Activated CD4-positive, alpha-beta T cell treated with anti-CD3 and anti-CD28 coated beads, Interleukin-2, amount 50 U/mL, for 24 hours (primary cell): ENCODE results near the gene PLA2G5.
"Not testable (repeated sequence)": the region's sequence is repeated elsewhere in the genome, so short reads cannot be mapped to it uniquely, and the experiment has no call there.

Source experiments
- DNase-seq, 2 donors: peaks; one replicate each; pipeline ENCODE4 v3.0.0-alpha.2; 2020; ENCODE audit warnings: low read depth in 1 of 2, low spot score in 1 of 2

PLA2G5 gene, protein sequence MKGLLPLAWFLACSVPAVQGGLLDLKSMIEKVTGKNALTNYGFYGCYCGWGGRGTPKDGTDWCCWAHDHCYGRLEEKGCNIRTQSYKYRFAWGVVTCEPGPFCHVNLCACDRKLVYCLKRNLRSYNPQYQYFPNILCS

DNA sequence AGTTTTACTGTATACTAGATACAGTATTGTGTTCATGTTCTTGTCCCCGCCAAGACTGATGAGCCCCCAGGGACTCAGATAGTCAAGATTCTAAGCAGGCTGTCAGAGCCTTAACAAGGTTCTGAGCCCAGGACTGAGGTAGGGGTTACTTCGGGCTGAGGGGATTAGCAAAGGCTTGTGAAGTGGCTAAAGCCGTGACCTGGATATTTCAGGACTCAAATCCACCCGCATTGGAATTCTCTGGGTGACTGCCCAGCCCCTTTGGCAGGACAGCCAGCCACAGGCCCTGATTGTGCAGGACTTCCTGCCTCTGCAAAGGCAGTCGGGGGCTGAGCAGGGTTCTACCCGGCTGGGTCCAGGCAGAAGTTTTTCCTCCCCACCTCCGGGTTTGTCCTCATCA is at the start of gene PLA2G5:
Gene PLA2G5 (plus strand): TSS at position 321 of the 400 bp plus-strand sequence. CDS start 14,637 bp downstream, outside the sequence.
- DNase-seq, result no peak

DNA sequence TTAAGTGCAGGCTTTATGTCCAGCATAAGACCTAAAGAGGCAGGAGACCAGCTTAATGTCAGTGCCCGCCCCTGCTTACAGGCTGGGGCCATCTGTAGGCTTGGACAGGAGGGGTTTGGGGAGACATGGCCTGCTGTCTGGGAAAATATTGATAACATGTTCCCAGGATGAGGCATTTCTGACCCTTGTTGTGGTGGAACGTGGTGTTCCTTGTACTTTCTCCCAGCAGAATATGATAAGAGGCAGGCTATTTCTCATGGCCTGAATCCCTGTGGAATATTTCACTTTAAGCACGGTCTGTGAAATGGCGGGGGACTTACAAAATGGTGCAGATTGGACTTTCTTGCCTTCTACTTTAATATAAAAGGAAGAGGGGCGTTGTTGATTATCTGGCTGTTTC is 41.9 kb upstream of the PLA2G5 start:
- no peak for DNase-seq

DNA sequence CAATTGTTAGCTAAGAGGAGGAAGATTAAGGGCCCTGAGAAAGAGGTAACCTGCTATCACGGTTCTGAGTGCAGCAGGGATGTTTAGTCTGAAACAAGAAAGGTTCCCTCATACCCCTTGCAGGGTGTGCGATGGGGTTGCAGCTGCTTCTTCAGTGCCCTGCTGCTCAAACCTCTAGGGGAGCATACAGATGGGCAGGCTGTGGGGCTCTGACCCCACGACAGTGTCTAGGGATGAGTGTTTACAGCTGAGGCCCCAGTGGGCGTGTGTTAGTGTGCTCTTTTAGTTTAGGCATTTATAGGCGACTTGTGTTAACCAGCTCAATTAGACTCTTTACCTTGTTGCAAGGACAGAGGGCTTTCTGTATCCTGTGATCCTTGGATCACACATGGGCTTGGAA is 41.3 kb upstream of the PLA2G5 start:
- no peak for DNase-seq

DNA sequence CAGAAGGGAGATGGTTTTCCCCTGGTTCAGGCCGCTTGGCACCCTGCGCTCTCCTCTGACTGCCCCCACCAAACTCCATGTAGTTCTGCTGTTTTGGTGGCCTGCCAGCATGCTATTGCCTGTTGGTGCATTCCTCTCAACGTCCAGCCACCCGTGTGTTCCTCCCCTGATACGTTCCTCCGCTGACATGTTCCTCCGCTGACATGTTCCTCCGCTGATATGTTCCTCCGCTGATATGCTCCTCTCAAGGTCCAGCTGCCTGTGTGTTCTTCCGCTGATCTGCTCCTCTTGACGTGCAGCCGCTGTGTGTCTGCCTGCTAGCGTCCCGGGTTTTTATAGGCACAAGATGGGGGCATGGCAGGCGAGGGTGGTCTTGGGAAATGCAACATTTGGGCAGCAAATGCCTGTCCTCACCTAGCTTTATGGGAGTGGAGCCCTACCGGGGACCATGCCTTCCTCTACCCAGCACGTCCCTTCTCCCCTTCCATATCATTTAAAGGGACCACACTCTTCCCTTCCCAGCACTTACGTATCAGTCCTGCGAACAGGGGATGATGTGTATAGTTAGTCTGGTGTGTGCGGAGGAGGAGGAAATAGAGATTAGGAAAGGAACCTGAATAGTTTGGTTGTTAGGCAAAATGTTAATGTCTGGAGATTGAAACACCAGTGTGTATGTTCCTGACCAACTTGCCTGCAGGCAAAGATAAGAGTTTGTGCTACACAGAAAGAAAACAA is 40.6 kb upstream of the PLA2G5 start:
- no peak for DNase-seq

DNA sequence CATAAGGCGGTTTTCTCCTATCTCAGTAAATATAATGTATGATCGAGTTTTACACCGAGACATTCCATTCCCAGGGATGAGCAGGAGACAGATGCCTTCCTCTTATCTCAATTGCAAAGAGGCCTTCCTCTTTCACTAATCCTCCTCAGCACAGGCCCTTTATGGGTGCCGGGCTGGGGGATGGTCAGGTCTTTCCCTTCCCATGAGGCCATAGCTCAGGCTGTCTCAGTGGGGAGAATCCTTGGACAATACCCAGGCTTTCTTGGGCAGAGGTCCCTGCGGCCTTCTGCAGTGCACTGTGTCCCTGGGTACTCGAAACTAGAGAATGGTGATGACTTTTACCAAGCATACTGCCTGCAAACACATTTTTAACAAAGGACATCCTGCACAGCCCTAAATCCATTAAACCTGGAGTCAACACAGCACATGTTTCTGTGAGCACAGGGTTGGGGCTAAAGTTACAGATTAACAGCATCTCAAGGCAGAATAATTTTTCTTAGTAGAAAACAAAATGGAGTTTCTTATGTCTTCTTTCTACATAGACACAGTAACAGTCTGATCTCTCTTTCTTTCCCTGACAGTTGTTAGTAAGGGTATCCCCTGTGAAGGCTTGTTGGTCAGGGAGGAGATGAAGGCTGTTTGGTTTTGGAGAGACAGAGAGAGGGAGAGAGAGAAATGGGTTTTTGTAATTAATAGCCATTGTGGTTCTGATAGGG is 39.4 kb upstream of the PLA2G5 start:
- not testable (repeated sequence) for DNase-seq

DNA sequence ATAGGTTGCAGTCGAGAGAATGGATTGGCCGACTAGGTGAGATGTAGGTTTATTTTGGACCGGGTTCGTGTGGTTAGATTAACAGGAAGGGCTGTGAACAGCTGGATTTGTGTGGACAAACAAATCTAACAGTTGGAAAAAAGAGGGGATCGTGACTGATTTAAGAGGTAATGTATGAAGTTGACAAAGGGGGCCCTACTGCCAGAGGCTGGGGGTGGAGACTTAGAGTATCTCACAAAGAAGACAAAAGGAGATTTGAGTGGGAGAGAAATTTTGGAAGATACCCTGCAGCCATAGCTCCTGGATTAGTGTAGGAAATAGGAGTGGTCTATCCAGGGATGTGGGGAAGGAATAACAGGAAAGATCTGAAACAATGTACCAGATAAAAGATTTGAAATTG is 38.8 kb upstream of the PLA2G5 start:
- no peak for DNase-seq

DNA sequence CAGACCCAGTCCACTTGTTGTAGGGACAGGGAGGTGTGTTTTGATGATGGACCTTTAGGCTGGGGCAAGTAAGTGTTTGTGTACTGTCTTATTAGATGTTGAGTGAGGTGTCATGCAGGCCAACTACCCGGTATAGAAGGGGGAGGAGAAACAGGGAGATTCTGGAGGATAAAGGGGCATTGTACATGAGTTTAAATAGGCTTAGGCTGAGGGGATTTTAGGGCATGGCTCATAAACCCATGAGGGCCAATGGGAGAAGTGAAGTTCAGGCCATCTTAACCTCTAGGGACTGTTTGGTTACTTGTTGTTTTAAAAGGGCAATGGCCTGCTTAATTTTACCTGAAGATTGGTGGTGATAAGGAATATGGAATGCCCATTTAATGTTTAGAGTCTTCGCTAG is 38.2 kb upstream of the PLA2G5 start:
- DNase-seq, result no peak

DNA sequence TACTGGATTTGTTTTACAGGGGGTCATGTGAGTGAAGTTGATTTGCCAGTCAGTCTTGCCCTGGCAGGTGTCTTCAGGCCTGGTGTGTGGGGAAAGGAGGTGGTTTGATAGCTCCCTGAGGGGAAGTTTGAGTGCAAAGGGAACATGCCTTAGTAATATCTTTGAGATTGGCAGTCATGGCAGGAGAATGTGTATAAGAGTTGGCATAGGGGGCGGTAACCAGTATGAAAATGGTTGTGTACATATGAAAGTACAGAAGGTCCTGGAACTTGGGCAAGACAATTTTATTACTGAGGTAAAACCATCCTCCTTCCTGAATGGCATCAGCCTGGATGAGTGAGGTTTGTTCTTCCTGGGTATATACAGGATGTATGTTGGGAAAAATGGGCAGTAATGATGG is 37.6 kb upstream of the PLA2G5 start:
- no peak for DNase-seq

DNA sequence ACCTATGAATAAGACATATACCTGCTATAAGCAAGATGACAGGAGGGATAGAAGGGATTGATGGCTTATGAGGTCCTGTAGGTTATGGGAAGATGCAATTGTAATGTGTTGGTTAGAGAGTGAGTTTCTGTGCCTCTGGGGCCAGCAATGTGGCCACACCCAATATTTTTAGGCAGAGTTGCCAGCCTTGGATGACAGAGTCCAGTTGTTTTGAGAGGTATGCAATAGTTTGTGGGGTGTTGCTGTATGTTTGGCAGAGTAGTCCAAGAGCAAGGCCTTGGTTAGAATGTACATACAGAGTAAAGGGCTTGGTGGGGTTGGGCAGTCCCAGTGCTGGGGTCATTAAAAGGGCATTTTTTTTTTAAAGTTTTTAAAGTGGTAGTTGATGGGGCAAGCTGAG is 36.6 kb upstream of the PLA2G5 start:
- no peak for DNase-seq

DNA sequence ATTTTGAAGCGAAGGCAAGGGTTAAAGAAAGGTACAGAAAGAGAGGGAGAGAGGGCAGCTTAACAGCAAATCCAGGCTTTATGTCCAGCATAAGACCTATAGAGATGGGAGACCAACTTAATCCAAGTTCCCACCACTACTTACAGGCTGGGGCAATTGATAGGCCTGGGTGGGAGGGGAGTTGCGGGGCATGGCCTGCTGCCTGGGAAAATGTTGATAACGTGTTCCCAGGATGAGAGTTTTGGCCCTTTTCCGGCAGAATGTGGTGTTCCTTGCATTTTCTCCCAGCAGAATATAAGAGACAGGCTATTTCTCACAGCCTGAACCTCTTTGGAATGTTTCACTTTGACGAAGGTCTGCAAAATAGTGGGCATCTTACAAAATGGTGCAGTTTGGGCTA is 34.9 kb upstream of the PLA2G5 start:
- DNase-seq, result no peak

DNA sequence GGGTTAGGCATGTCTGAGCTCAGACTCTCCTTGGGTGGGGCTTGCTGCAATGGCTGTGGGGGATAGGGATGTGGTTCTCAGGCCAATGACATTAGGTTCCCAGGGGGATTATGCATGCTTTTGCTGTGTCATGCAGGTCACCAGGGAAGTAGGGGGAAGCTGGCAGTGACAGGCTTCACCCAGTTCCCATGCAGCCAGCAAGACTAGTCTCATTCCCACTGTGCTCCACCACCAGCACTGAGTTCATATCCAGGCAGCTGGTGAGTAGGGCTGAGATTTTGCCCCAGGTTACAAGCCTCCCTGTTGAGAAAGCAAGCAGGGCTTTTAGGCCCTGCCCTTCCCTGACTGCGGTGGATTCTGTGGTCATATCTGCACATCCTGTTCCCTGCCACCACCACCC is 32.1 kb upstream of the PLA2G5 start:
- DNase-seq, result no peak

DNA sequence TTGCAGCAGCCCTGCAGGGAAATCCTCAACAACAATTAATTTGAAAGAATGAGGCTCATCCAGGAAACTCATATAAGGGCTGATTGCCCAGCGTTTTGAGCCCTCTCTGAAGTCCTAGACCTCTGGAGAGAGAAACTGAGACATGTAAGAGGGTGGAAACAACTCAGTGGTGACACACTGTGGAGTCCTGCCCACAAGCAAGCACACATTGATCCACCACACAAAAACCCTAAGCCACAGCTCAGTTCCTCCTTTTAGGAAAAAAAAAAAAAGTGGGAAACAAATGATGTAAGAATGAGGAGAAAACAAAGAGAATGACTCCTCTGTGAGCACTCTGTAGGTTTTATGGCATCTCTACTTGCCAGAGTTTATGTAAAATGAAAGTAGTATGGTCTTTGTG is 22.9 kb upstream of the PLA2G5 start:
- DNase-seq, result no peak

DNA sequence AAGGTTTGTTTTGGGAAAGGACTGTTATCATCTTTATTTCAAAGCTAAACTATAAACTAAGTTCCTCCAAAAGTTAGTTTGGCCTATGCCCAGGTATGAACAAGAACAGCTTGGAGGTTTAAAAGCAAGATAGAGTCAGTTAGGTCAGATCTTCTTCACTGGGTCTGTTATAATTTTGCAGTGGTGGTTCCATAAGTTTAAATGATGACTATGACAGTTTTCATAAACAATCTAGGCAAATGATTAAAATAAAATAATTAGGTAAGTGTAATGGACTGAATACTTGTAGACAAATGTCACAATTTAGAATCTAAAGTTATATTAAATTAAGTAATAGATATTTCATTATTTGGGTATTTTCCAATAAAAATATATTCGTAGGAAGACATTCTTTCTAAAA is 21.4 kb upstream of the PLA2G5 start:
- no peak for DNase-seq

DNA sequence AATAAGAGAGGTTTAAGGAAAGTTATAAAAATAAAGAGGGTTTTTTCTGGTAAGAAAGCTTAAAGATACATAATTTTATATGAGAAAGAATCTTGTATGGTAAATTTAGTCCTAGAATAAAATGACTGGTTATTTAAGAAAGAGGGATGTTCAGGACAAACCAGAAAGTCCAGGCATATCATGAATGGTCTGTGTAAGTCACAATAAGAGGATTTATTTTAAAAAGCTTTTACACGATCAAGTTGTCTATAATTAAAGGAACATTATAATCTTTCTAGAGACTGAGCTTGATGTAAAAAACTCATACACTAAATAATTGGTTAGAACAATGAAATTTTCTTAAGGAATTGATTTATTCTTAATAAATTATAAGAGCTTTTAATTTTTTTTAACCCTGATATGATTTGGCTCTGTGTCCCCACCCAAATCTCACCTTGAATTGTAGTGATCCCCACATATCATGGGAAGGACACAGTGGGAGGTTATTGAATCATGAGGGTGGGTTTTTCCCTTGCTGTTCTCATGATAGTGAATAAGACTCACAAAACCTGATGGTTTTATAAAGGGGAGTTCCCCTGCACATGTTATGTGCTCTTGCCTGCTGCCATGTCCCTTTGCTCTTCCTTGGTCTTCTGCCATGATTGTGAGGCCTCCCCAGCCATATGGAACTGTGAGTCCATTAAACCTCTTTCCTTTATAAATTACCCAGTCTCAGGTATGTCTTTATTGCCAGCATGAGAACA is 20.8 kb upstream of the PLA2G5 start:
- not testable (repeated sequence) for DNase-seq

DNA sequence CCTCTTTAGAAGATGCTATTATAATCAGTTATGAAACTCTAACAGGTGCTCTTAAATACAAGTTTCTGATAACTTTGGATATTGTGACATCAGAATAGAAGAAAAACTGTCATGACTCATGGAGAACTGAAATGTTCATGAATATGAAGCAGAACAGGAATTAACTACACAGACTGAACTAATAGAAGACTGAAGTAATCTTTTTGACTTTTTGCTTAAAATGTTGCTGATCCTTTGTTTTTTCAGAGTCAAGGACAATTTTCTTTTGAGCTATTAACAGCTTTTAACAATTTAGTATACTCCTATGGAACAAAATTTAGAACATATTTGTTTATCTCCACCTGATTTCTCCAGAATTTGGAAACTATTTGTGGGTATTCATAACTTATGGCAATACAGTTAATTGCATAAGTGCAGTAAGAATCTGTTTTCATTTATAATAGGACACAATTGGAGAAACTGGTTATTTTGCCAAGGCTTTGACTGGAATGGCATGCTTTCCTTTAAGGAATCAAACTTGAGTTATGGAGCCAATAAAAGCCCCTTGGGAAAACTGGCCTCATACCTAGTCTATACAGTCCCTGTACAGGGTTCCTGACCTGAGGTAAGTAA is 18.7 kb upstream of the PLA2G5 start:
- no peak for DNase-seq

DNA sequence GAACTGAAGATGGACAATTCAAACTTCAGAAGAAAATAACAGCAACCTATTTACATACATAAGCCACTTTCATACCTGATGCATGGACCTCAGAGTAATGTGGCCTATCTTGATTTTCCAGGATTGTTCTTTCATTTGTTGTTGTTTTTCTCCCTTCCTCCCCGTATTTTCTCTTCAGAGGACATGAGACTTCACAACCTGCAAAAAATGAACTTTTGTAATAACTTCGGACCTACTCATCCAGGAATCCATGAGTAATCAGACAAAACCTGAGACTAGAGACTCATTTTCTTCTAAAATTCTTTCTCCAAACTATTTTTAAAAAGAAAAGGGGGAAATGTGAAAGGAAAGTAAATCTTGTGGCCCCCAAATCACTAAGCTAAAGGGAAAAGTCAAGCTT is 17.6 kb upstream of the PLA2G5 start:
- DNase-seq, result no peak

DNA sequence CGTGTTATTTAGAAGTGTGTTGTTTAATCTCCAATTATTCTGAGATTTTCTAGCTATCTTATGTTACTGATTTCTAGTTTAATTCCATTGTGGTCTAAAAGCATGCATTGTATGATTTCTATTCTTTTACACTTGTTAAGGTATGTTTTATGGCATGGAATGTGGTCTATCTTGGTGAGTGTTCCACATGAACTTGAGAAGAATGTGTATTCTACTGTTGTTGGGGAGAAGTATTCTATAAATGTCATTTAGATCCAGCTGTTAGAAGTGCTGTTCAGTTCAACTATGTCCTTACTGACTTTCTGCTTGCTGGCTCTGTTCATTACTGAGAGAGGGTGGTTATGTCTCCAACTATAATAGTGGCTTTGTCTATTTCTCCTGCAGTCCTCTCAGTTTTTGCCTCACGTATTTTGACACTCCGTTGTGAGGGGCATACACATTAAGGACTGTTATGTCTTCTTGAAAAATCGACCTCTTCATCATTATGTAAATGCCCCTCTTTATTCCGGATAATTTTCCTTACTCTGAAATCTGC is 12.0 kb upstream of the PLA2G5 start:
- no peak for DNase-seq

DNA sequence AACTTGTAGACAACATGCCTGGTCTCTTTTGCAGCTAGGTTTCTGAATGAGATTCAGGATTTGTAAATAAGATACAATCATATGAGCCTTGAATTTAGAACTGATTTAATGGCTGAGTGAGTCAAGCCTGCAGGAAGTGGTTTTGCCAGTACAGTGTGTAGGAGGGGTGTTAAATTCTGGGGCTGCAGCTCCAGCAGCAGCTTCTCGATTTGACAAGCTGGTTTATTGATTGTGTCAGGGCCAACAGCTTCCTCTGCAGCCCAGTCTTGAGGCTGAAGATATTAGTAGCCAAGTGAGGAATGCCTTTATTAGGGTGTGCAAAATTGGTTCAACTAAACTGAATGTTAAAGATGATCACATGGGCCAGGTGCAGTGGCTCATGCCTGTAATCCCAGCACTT is 11.5 kb upstream of the PLA2G5 start:
- peak in 1 of 2 donors; percentile 55 for DNase-seq

DNA sequence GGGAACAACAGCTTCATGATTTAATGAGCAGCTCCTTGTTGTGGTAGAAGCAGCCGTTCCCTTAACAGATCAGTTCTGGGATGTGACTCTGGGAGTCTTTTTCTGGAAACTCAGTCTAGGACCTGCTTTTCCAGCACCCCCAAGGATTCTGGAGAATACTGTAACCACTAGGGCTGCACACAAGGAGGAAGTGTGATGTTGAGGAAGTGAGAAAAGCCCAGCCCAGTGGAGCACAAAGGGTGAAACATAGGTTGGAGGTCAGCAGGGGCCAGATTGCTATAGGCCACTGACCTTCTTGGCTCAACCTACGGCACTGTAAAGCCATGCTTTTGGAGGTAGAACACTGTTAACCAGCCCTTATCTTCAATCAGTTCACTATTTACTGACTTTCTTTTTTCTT is 10.1 kb upstream of the PLA2G5 start:
- no peak for DNase-seq

DNA sequence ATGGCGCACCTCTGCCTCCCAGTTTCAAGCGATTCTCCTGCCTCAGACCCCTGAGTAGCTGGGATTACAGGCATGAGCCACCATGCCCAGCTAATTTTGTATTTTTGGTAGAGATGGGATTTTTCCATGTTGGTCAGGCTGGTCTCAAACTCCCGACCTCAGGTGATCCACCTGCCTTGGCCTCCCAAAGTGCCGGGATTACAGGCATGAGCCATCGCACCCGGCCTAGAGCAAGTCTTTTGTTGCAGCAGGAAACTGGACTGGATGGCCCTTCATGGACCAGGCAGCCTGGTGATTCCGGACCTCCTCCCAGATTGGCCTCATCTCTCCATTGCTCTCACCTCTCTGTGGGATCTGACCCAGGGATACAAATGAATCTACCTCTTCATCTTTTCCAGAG is 9.2 kb upstream of the PLA2G5 start:
- not testable (repeated sequence) for DNase-seq

DNA sequence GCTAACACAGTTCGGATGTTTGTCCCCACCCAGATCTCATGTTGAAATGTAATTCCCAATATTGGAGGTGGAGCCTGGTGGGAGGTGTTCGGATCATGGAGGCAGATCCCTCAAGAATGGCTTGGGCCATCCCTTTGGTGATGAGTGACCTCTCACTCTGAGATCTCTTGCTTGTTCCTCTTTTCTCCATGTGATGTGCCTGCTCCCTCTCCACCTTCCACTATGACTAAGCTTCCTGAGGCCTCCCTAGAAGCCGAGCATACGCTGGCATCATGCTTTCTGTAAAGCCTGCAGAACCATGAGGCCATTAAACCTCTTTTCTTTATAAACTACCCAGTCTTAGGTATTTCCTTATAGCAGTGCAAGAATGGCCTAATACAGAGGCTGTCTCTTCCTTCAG is 8.1 kb upstream of the PLA2G5 start:
- DNase-seq, result no peak
